IMR-90 (cell line): ENCODE measurements around the gene RDH11.

Experiments
- BHLHE40 ChIP-seq: fragments of 150-350 bp; IDR thresholded peaks from 2 replicates; pipeline ENCODE4 v1.6.1; 2016; ENCODE audit warnings: mild to moderate bottlenecking, low read depth, low read length
- CHD1 ChIP-seq: IDR thresholded peaks from 2 replicates; pipeline ENCODE4 v1.6.1; 2012; ENCODE audit warnings: low read depth, low read length, improper control_type of control experiment
- MAFK ChIP-seq: IDR thresholded peaks from 2 replicates; pipeline ENCODE4 v1.6.1; 2012; ENCODE audit warnings: low read depth, low read length, improper control_type of control experiment
- MXI1 ChIP-seq: IDR thresholded peaks from 2 replicates; pipeline ENCODE4 v1.6.1; 2012; ENCODE audit warnings: low read depth, mild to moderate bottlenecking, low read length, moderate library complexity, borderline replicate concordance
- POLR2A ChIP-seq: IDR thresholded peaks from 2 replicates; pipeline ENCODE4 v1.6.1; 2012; ENCODE audit warnings: mild to moderate bottlenecking, low read depth, low read length
- RAD21 ChIP-seq: IDR thresholded peaks from 2 replicates; pipeline ENCODE4 v1.6.1; 2012; ENCODE audit warnings: low read length, improper control_type of control experiment
- RCOR1 ChIP-seq: IDR thresholded peaks from 2 replicates; pipeline ENCODE4 v1.6.1; 2012; ENCODE audit warnings: mild to moderate bottlenecking, low read length, improper control_type of control experiment; ENCODE audit not compliant: insufficient replicate concordance
- RFX5 ChIP-seq: IDR thresholded peaks from 2 replicates; pipeline ENCODE4 v1.8.0; 2012; ENCODE audit warnings: low read depth, mild to moderate bottlenecking, low read length, moderate library complexity
- SMC3 ChIP-seq: fragments of 150-350 bp; IDR thresholded peaks from 2 replicates; pipeline ENCODE4 v1.6.1; 2016; ENCODE audit warnings: low read depth, mild to moderate bottlenecking, antibody characterized with exemption, low read length, moderate library complexity
- USF2 ChIP-seq: fragments of 150-350 bp; IDR thresholded peaks from 2 replicates; pipeline ENCODE4 v1.6.1; 2017; ENCODE audit warnings: mild to moderate bottlenecking, antibody characterized with exemption, low read length, low read depth
- TF ChIP-seq, protein P1 (sequence below): conservative IDR thresholded peaks from 2 replicates; pipeline ENCODE4 v1.5.1; 2012; ENCODE audit warnings: mild to moderate bottlenecking, low read depth, low read length, improper control_type of control experiment
- TF ChIP-seq, protein P2 (sequence below): fragments of 150-350 bp; IDR thresholded peaks from 2 replicates; pipeline ENCODE4 v1.6.1; 2016; ENCODE audit warnings: low read depth, mild to moderate bottlenecking, low read length, moderate library complexity, borderline replicate concordance

DNA sequence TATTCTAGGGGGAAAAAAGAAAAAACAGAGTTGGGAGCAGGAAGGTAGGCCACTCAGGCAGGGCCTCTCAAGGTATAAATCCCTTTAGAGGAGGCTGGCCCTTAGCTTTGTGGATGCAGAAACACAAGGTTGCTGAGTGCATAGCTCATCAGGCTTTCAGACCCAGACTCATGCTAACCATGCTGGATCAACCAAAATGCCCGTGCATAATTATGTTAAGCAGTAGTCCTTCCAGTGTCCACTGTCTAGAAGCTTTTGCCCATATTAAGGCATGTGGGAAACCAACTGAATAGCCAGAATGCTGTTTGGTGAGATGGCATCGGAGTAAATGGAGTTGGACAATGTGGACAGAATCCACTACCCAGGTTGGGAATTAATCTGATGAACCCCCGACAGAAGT lies 56.9 kb downstream of the RDH11 start:
- TF ChIP-seq, protein P1, sequence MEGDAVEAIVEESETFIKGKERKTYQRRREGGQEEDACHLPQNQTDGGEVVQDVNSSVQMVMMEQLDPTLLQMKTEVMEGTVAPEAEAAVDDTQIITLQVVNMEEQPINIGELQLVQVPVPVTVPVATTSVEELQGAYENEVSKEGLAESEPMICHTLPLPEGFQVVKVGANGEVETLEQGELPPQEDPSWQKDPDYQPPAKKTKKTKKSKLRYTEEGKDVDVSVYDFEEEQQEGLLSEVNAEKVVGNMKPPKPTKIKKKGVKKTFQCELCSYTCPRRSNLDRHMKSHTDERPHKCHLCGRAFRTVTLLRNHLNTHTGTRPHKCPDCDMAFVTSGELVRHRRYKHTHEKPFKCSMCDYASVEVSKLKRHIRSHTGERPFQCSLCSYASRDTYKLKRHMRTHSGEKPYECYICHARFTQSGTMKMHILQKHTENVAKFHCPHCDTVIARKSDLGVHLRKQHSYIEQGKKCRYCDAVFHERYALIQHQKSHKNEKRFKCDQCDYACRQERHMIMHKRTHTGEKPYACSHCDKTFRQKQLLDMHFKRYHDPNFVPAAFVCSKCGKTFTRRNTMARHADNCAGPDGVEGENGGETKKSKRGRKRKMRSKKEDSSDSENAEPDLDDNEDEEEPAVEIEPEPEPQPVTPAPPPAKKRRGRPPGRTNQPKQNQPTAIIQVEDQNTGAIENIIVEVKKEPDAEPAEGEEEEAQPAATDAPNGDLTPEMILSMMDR = no peak
- TF ChIP-seq SMC3 = no peak
- no peak for TF ChIP-seq POLR2A
- TF ChIP-seq MAFK = no peak
- no peak for TF ChIP-seq USF2
- TF ChIP-seq RCOR1 = no peak
- TF ChIP-seq BHLHE40 = no peak
- no peak for TF ChIP-seq MXI1
- TF ChIP-seq, protein P2, sequence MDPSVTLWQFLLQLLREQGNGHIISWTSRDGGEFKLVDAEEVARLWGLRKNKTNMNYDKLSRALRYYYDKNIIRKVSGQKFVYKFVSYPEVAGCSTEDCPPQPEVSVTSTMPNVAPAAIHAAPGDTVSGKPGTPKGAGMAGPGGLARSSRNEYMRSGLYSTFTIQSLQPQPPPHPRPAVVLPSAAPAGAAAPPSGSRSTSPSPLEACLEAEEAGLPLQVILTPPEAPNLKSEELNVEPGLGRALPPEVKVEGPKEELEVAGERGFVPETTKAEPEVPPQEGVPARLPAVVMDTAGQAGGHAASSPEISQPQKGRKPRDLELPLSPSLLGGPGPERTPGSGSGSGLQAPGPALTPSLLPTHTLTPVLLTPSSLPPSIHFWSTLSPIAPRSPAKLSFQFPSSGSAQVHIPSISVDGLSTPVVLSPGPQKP = no peak
- no peak for TF ChIP-seq CHD1
- no peak for TF ChIP-seq RFX5
- TF ChIP-seq RAD21 = no peak
